ENCODE measurements around the gene GOLGA8J.
"Not testable (repeated sequence)": the region's sequence is repeated elsewhere in the genome, so short reads cannot be mapped to it uniquely, and the experiment has no call there.

Gene GOLGA8J

DNA sequence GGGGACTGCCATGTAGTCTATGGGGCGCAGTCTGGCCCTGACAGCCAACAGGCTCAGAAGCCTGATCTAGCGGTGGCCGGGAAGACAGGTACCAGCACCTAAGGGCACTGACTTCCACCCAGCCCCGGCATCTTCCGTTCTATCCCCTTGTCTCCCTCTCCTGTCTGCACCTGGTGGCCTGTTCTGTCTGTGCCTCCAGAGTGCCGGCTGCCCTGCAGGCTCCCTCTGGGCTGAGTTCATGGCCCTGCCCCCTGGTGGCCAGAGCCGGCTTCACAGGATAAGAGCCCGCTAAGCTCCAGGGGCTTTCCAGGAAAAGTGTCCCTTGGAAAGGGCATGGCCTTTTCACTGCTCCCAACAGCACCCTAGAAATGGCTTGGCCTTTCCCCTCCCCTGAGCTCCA is 15.1 kb downstream of the GOLGA8J start:
- DNase-seq = not testable (repeated sequence)

DNA sequence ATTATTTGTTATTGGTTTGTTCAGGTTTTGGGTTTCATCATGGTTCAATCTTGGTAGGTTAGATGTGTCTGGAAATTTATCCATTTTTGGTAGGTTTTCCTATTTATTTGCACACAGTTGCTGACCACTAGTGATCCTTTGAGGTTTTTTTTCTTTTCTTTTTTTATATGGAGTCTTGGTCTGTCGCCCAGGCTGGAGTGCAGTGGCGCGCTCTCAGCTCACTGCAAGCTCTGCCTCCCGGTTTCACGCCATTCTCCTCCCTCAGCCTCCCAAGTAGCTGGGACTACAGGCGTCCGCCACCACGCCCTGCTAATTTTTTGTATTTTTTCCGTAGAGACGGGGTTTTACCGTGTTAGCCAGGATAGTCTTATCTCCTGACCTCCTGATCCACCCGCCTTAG is 20.1 kb downstream of the GOLGA8J start:
- not testable (repeated sequence) for DNase-seq

DNA sequence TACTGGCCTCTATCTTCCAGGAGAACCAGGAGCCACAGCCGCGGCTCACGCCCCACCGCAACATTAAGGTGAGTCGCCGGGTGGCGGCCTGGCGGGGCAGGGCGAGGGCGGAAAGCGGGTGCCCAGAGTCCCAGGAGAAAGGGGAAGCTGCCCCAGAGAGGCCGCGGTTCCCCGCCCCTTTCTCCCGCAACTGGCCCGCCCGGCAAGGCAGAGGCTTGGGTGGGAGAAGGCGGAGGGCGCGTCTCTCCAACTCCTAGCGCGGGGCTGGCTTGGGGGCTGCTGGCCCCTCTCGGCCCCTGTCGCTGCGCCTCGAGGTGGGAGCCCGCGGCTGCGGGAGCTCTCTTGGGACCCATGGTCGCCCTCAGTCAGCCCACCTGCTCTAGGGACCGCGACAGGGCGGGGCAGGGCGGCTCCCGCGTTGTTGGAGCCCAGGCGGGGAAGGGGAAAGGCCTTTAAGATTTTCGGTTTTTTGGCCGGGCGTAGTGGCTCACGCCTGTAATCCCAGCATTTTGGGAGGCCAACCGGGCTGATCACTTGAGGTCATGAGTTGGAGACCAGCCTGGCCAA is 21.3 kb downstream of the GOLGA8J start:
- DNase-seq = not testable (repeated sequence)

DNA sequence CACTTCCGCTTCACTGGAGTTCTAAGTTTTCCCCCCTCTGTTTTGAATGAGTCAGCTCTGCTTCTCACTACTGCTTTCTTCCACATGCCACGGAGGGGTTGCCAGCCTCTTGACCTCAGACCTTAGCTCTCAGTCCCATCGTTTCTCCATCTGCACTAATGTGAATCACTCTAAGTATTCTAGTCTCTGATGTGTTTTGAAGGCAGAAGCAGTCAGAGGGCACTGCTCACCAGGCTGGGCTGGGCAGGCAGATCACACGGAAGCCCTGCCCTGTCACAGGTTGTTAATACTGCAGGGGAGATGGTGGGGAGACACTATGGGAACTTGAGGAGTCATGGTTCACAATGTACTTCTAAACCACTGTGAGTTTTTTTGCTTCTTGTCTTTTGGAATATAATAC is 27.8 kb downstream of the GOLGA8J start:
- DNase-seq = not testable (repeated sequence)

DNA sequence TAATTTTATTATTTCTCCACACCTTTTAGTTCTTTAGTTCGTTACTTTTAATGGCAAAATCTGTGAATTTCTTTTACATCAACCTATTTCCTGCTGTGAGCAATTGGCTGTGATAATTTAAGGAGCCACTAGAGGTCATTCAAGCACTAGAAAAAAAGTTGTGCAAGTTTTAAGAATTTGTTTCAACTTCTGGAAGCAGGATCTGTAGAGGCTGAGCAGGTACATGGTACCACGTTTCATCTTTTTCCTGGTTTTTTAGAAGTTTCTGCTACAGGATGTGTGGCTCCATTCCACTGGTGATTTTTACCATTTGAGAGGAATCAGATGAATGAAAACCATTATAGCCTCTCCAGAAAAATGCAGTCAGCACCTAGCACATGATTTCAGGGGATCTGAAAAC is 47.3 kb downstream of the GOLGA8J start:
- DNase-seq = not testable (repeated sequence)

DNA sequence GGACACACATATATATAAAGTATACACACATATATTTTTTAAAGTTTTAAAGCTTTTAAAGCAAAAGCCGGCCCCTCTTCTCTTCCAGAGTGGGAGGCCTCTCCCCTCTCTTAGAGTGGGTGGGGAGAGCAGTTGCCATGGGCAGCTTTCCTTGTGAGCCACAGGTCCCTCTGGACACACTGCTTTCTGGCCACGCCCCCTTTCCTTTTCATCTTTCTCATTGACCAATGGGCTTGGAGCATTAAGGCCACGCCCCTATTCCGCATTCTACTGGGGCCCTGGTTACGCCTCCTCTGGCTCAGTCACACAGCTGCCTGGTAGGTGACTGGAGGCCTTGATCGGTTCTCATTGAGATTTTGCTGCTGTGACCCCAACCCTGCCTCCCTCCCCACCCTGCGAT is 52.0 kb downstream of the GOLGA8J start, which contains the start of gene GOLGA8T:
Gene GOLGA8T, plus strand, starts transcription at position 301 of the 400 bp plus-strand sequence. Its CDS starts 98 bp downstream, at position 399.
- DNase-seq = not testable (repeated sequence)
